ENCODE data around the gene CASTOR2.
"Not testable (repeated sequence)": the region's sequence is repeated elsewhere in the genome, so short reads cannot be mapped to it uniquely, and the experiment has no call there.

CASTOR2 gene

GRCh38 chr7:75054744-75055143 lies 90.2 kb downstream of the CASTOR2 start:
- no peak for DNase-seq (ENCODE audit: low read depth)

DNA sequence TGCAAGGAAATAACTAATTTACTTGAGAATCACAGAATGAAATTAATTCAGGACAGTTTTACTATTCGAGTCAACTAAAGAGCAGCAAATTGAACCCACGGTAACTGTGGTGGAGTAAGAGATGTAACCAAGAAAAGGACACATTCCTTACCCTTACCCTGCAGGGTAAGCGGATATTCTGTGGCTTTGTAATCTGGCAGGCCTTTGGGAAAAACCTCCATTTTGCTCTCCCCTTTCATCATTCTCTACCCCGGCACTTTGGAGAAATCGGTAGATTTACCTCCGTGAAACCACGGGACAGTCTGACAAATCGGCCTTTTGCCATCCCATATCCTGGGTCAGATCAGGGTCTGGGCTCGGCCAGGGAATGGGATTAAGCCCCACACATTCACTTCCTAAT lies 90.7 kb downstream of the CASTOR2 start:
- no peak for DNase-seq (ENCODE audit: low read depth)

- DNase-seq (ENCODE audit: low read depth): no peak
These were observed 91.6 kb downstream of the CASTOR2 start for GRCh38 chr7:75055830-75056772.

GRCh38 chr7:75058406-75058805 lies 93.9 kb downstream of the CASTOR2 start:
- no peak for DNase-seq (ENCODE audit: low read depth)

GRCh38 chr7:75064291-75064690 lies 99.8 kb downstream of the CASTOR2 start:
- no peak for DNase-seq (ENCODE audit: low read depth)

GRCh38 chr7:75064801-75065200 lies 100.3 kb downstream of the CASTOR2 start:
- no peak for DNase-seq (ENCODE audit: low read depth)

DNA sequence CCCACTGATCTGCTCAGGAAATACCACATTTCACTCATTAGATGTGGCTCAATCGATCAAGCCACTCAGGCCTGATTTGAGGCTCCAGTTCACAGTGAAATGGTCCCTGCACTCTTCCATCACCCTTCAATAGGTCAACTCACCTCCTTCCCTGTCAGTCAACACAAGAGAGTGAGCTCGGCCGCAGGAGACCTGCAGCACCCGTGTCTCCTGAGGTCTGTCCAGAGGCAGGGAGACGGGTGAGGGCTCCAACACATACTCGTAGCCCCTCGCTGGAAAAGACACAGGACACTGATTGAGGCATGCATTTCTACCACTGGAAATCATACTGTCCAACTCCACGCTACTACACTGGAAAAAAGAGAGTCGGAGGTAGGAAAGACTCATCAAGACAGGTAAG lies 102.0 kb downstream of the CASTOR2 start:
- DNase-seq (ENCODE audit: low read depth): no peak

DNA sequence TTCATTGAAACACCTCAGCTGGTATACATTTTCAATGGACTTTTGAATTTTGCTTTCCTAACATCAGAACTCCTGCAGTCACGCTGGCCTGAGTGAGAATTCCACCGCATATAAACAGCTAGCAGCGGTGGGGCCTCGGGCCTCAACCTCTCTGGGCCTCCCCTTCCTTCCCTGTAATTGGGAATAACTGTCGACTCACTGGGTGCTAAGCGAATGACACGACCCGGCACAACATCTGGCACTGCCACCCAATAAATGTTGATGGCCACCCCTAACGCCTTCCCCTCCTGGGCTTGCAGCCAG lies 108.4 kb downstream of the CASTOR2 start:
- no peak for DNase-seq (ENCODE audit: low read depth)

- DNase-seq (ENCODE audit: low read depth): not testable (repeated sequence)
These were observed 109.7 kb downstream of the CASTOR2 start for GRCh38 chr7:75074262-75074641.
